Coronary artery (tissue), 2 donors: Measurements from ENCODE around the gene TBX6.
A peak's percentile ranks its signal among the peaks of the same experiment; 100 is the strongest.
"Not testable (repeated sequence)": the region's sequence is repeated elsewhere in the genome, so short reads cannot be mapped to it uniquely, and the experiment has no call there.

ENCODE experiments used
- DNase-seq: peaks from one replicate; pipeline ENCODE4 v3.0.0-alpha.2; 2017; ENCODE audit warnings: low spot score
- H3K27ac ChIP-seq, 2 donors: fragments of 200-600 bp; sonication (generic); one replicate each; pipeline ENCODE4 v1.5.1; 2016 to 2019
- H3K4me3 ChIP-seq: fragments of 200-600 bp; sonication (generic); 2 replicates; pipeline ENCODE4 v1.5.1; 2016; ENCODE audit warnings: mild to moderate bottlenecking, moderate library complexity
- TF ChIP-seq, protein P1 (sequence below): fragments of 200-600 bp; sonication (generic); IDR thresholded peaks from one replicate; pipeline ENCODE4 v1.5.1; 2019; ENCODE audit warnings: antibody characterized with exemption

The TBX6 gene

DNA sequence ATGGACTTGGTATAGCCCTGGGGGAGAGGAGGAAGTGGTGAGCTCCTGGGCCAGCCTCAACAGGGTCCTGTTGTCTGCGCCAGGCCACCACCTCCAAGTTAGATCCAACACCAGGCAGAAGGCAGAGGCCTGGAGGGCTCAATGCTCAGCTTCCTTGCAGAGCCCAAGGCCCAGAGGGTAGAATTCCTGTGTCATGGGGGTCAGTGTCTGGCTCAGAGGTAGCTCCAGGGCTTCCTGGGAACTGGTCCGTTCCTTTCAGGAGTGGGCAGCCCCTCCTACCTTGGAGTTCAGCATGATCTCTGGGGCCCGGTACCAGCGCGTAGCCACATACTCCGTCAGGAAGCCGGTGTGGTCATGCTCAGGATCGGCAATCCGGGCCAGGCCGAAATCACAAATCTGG is 26.0 kb upstream of the TBX6 start:
- no peak for DNase-seq
- TF ChIP-seq, protein P1, sequence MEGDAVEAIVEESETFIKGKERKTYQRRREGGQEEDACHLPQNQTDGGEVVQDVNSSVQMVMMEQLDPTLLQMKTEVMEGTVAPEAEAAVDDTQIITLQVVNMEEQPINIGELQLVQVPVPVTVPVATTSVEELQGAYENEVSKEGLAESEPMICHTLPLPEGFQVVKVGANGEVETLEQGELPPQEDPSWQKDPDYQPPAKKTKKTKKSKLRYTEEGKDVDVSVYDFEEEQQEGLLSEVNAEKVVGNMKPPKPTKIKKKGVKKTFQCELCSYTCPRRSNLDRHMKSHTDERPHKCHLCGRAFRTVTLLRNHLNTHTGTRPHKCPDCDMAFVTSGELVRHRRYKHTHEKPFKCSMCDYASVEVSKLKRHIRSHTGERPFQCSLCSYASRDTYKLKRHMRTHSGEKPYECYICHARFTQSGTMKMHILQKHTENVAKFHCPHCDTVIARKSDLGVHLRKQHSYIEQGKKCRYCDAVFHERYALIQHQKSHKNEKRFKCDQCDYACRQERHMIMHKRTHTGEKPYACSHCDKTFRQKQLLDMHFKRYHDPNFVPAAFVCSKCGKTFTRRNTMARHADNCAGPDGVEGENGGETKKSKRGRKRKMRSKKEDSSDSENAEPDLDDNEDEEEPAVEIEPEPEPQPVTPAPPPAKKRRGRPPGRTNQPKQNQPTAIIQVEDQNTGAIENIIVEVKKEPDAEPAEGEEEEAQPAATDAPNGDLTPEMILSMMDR, result no peak
- H3K4me3 ChIP-seq, result no peak overlapping the region
- no peak overlapping the region for H3K27ac ChIP-seq

DNA sequence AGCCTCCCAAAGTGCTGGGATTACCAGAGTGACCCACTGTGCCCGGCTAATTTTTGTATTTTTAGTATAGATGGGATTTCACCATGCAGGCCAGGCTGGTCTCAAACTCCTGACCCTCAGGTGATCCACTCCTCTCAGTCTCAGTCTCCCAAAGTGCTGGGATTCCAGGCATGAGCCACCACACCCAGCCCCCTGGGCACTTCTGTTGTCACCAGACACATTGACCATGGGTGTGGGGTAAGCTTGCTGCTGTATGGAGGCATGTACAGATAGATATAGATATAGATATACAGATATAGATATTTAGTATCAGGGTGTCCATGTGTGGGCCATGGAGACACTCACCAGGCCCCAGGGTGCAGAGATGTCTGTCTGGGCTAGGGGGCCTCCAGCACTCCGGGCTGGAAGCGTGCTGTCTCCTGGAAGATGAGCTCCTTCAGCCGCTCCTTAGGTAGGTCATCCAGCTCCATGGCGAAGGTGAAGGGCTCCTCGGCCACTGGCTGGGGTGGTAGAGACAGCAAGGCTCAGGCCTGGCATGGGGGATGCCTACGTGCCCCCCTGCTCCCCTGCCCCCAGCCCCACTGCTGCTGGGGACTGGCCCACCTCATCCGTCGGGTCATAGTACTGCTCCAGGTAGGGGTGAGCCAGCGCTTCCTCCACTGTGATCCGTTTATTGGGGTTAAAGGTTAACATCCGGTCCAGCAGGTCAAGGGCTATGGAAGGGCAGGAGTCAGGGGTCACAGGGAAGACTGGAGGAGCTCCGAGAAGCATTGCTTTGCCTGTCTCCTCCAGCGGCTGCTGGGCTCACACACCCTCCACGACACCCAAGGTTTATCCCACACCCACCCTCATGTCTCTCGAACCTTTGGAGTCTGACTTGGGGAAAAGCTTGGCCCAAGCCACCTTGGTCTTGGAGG is 24.8 kb upstream of the TBX6 start:
- no peak for DNase-seq
- TF ChIP-seq, protein P1, result no peak
- no peak overlapping the region for H3K4me3 ChIP-seq
- H3K27ac ChIP-seq, result no peak overlapping the region

DNA sequence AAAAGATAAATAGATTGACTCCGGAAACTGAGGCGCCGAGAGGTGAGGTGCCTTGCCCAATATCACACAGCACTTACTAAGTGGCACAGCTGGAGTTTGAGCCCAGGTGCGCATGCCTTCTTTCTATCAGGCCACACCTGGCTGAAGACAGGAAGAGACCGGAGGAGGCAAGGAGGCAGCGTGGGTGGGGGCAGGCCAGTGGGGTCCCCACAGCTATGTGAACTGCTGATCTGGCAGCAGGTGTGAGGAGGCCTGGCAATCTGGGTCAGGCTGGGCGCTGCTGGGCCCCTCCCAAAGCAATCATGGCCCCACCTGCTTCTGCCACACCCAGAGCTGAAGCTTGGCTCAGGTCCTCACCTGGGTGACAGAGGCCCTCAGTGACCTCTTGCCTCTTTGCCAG is 23.5 kb upstream of the TBX6 start:
- no peak for DNase-seq
- TF ChIP-seq, protein P1, result no peak
- Histone ChIP-seq H3K4me3 (no peak overlapping the region), H3K27ac (no peak overlapping the region)

DNA sequence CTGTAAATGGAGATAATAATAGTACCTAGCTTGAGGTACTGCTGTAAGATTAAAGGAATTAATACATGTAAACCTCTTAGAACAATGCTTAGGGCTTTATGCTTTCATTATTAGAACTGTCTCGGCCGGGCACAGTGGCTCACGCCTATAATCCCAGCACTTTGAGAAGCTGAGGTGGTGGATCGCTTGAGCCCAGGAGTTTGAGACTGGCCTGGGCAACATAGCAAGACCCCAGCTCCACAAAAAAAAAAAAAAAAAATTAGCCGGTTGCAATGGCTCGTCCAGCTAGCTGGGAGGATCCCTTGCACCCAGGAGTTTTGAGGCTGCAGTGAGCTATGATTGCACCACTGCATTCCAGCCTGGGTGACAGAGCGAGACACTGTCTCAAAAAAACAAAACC is 23.1 kb upstream of the TBX6 start:
- not testable (repeated sequence) for H3K27ac ChIP-seq, DNase-seq, H3K4me3 ChIP-seq

DNA sequence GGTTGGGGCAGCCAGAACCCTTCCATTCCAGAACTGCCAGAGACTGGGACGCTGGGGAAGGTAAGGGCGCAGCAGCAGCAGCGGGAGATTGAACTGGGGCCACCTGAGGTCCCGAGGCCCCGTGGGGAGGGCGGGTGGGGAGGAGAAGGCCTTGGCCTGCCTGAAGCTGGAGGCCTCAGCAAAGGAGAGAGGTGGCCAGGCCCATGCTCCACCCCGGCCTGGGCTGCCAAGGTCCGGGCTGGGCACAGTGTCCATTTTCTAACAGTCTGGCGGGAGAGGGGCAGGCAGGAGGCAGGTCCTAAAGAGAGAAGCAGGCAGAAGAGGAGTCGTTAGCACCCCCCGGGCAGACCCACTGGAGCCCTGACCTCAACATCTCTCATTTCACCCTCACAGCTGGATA is 22.7 kb upstream of the TBX6 start:
- TF ChIP-seq, protein P1, result no peak
- Histone ChIP-seq H3K4me3 (no peak overlapping the region), H3K27ac (no peak overlapping the region)
- no peak for DNase-seq

DNA sequence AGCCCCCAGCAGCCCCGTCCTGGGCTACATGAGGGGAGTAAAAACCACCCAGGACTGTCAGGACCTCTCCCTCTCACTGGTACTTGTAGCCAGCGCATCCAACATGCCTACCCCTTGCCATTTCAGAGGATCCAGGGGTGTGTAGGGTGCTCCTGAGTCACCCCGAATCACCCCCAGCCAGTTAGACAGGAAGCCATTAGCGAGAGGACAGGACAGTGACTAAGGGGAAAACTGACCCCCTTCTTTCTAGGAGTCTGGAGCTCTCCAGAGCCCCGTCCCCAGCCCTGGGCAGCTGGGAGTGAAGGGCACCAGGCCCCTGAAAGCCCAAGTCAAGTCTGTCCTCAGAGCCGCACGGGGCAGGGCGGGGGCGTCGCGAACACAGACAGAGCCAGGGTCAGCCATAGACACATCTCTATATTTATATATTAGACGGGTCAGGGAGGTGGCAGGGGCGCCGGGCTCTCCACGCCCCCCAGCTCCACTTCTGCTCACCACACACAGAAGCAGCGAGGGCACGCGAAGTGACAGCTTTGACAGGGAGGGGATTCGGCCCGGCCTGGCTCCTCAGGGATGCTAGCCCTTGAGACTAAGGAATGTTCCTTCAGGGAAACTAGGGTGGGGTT is 22.1 kb upstream of the TBX6 start:
- peak overlapping the region in 1 of 2 donors; percentile 55 for H3K27ac ChIP-seq
- TF ChIP-seq, protein P1, result no peak
- H3K4me3 ChIP-seq, result no peak overlapping the region
- DNase-seq, result no peak

DNA sequence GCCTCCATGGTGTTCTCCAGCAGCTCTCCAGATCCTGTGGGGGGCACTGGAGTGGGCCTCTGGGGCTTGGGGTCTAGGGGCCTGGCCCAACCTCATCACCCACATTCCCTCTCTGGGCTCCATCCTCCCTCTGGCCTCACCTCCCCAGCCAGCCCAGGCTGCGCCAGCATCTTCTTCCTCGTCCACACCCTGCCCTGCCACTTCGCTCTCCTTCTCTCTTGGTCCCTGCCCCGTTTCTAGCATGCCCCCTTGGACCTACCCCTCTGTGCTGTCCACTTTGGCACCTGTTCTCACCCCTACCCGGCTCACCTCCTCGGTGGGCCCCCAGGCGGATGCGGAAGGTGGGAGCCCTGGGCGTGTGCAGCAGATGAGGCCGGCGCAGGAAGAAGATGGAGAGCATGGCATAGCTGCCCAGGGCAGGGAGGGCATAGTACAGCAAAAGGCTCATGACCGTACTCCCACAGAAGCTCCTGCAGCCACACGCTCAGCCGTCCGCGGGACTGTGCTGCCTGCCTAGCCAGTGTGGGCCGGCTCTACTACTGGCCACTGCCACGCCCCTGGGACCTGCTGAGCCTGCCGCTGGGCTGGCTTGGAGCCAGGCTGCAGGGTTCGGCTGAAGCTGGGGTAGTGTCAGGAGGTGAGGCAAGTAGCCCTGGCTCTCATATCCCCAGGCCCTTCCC is 21.4 kb upstream of the TBX6 start, which contains the start of gene GDPD3:
Gene GDPD3 (minus strand): TSS at position 507 of the 680 bp plus-strand sequence. CDS start 59 bp downstream, at position 448.
- Histone ChIP-seq H3K27ac (peak within 1 kb of the TSS in 1 of 2 donors; percentile 55), H3K4me3 (no peak within 1 kb of the TSS)
- TF ChIP-seq, protein P1, result no peak
- DNase-seq, result no peak
